ENCODE results near the gene SLC35D3. TPM values are rescaled to one million over a fixed set of nuclear protein-coding genes. Genes with fewer than 3 reads are reported as not detected.

The SLC35D3 gene, protein sequence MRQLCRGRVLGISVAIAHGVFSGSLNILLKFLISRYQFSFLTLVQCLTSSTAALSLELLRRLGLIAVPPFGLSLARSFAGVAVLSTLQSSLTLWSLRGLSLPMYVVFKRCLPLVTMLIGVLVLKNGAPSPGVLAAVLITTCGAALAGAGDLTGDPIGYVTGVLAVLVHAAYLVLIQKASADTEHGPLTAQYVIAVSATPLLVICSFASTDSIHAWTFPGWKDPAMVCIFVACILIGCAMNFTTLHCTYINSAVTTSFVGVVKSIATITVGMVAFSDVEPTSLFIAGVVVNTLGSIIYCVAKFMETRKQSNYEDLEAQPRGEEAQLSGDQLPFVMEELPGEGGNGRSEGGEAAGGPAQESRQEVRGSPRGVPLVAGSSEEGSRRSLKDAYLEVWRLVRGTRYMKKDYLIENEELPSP
- total RNA-seq, result not detected in 2 replicates

DNA sequence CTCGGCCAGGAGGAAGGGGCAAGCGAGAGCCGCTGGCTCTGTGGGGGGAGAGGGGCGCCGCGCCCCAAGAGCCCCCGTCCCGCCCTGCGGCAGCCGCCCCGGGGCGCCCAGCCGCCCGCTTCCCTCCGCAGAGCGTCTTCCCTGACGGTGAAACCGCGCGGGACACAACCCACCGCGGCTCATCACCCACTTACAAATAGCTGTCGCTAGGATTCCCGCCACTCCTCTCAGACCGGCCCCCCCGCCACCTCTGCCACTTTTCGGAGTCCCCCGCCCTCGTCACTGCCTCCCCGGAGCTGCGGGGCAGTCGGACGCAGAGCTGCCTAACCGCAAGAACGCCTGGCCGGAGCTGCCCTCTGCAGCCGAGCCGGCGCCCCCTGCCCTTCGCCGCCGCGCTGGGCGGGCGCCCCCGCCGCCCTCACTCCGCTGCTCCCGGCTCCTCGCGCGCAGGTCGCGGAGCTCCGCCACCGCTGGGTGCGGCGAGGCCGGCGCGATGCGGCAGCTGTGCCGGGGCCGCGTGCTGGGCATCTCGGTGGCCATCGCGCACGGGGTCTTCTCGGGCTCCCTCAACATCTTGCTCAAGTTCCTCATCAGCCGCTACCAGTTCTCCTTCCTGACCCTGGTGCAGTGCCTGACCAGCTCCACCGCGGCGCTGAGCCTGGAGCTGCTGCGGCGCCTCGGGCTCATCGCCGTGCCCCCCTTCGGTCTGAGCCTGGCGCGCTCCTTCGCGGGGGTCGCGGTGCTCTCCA, at the start of gene SLC35D3:
TSS of gene SLC35D3 (plus strand) at position 366 of the 749 bp plus-strand sequence. CDS start at position 494, 128 bp downstream.

Other genes starting within 250 kb of the SLC35D3 start
- 2.9 and 3.5 TPM in 2 replicates for gene MAP3K5, start 129.8 kb upstream of the SLC35D3 start, total RNA-seq
- gene PEX7, start 99.7 kb upstream of the SLC35D3 start, total RNA-seq, result 2.3 and 3.5 TPM in 2 replicates
- gene IL20RA, start 122.7 kb downstream of the SLC35D3 start, total RNA-seq, result 1.0 TPM in 1 of 2 replicates, not detected in the other

Data from bladder microvascular endothelial cell (primary cell).